KBM-7 (cell line): Measurements from ENCODE around the gene TMTC1.
"Not testable (repeated sequence)": the region's sequence is repeated elsewhere in the genome, so short reads cannot be mapped to it uniquely, and the experiment has no call there.

Experiments used
- DNase-seq: peaks from one replicate; pipeline ENCODE4 v3.0.0-alpha.2; 2015
- in situ Hi-C: fragments of 300-500 bp; cut with MboI; formaldehyde crosslinking; loops from 2 replicates; pipeline ENCODE4 v1.14.3; 2020; ENCODE audit warnings: low sequenced_read_pairs, low pct_unique_long_range_greater_than_20kb, mixed read lengths

The TMTC1 gene

GRCh38 chr12:29563071-29563470 lies 220.7 kb downstream of the TMTC1 start:
- in situ Hi-C loops, result loop anchor here (25.0 kb wide), 1 partner anchor 1274 kb away; no protein-coding TSS in a partner anchor
- DNase-seq, result no peak

GRCh38 chr12:29562110-29562804 lies 221.5 kb downstream of the TMTC1 start:
- no peak for DNase-seq
- in situ Hi-C loops, result loop anchor here (25.0 kb wide), 1 partner anchor 1275 kb away; no protein-coding TSS in a partner anchor

- no peak for DNase-seq
- in situ Hi-C loops, result loop anchor here (25.0 kb wide), 1 partner anchor 1276 kb away; no protein-coding TSS in a partner anchor
Observed at GRCh38 chr12:29561664-29562071, 222.1 kb downstream of the TMTC1 start.

DNA sequence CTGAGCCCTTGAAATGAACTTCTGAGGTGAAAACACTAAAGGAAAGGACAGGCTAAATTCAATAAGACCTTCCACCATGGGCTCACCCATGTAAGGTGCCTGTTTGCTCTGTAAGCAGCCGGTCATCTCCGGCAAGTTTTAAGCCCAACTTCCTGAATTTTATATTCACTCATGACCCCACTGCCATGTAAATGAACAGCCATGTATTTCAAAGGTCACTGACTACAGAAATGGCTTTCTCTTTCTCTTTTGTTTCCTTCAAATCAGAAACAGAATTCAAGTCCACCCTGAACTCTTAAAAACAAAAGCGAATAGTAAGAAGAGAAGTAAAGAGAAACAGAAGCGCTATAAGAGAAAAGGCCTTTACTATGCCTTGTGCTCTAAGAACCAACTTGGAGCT lies 224.5 kb downstream of the TMTC1 start:
- in situ Hi-C loops, result loop anchor here (25.0 kb wide), 1 partner anchor 1278 kb away; no protein-coding TSS in a partner anchor
- DNase-seq, result no peak

GRCh38 chr12:29556363-29556762 lies 227.4 kb downstream of the TMTC1 start:
- in situ Hi-C loops, result loop anchor here (25.0 kb wide), 1 partner anchor 1281 kb away; no protein-coding TSS in a partner anchor
- no peak for DNase-seq

DNA sequence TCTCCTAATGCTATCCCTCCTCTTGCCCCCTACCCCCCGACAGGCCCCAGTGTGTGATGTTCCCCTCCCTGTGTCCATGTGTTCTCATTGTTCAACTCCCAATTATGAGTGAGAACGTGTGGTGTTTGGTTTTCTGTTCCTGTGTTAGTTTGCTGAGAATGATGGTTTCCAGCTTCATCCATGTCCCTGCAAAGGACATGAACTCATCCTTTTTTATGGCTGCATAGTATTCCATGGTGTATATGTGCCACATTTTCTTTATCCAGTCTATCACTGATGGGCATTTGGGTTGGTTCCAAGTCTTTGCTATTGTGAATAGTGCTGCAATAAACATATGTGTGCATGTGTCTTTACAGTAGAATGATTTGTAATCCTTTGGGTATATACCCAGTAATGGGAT lies 228.3 kb downstream of the TMTC1 start:
- in situ Hi-C loops, result loop anchor here (25.0 kb wide), 1 partner anchor 1282 kb away; no protein-coding TSS in a partner anchor
- not testable (repeated sequence) for DNase-seq

DNA sequence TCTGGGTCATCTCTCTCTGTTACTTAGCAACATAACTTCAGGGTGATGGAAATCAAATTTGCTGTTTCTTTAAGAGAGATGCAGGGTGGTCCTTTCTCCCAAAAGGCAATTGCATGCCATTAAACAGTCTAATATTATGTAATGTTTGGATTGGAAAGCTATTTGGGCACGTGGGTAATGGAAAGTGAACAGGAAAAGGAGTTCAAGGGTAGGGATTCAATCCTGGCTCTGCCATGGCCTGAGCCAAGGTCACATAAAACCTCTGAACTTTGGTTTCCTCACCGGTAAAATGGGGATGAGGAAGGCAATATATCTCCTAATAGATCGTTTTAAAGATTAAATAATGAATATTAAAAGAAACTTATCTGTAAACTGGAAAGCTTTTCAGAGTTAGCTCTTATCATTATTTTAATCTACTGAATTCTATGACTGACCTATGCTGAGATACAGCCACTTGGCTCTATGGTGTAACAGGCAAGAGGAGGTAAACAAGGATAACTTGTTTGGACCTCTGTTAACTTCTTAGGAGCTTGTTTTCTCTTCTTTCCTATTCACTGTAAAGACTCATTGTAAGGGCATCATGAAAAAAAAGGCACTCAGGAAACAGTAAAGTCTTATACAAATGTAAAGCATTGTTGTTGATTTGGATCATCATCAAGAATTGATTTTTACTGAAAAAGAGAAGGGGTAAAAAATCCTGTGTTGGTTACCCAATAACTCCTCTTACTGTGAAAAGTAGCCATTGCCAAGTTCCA lies 230.6 kb downstream of the TMTC1 start:
- DNase-seq, result no peak
- in situ Hi-C loops, result loop anchor here (25.0 kb wide), 1 partner anchor 1284 kb away; no protein-coding TSS in a partner anchor

DNA sequence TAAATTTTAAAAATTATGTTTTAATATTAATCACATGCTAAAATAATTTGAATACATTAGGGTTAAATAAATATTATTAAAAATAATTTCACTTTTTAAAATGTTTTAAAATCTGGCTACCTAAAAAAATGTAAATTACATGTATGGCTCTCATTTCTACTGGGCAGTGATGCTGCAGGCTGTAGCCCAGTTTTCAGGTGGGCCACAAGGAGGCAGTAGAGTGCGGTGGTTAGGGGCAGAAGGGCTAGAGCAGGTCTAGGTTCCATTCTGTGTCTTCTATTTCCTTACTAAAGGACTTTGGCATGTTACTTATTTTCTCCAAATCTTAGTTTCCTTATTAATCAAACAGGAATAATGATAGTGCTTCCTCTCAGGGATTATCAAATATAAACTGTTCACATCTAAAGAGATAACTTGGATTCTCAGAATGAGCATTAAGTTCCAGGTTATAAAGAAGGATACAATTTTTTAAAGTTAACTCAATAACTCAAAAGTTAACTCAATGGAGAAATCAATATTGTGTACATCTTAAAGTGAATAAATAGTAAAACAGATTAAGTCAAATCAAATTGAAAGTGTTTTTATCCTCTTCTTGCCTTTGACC lies 231.3 kb downstream of the TMTC1 start:
- in situ Hi-C loops, result loop anchor here (25.0 kb wide), 1 partner anchor 1285 kb away; no protein-coding TSS in a partner anchor
- peak; percentile 60 for DNase-seq

- in situ Hi-C loops, result loop anchor here (25.0 kb wide), 1 partner anchor 1285 kb away; no protein-coding TSS in a partner anchor
Observed at GRCh38 chr12:29551812-29552211, 231.9 kb downstream of the TMTC1 start.

DNA sequence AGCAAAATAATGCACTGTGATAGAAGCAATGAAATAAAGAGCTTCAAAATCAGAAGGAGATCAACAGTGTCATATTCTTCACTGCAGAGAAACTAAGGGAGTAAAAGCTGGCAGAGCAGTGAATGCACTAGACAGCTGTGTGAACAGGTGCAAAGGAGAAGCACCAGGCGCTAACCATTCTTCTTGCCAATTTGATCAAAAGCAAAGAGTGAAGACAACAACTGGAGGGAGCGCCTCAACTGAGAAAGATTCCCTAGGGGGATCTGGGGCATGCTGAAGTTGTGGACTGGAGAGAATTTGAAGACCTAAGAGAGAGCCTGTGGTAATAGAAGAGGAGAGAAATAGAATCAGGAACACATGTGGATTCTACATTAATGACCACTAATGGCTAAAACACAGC lies 235.9 kb downstream of the TMTC1 start:
- DNase-seq, result no peak
- in situ Hi-C loops, result no loop called here

More at GRCh38 chr12:29551812-29552211, 231.9 kb downstream of the TMTC1 start:
- no peak for DNase-seq

DNA sequence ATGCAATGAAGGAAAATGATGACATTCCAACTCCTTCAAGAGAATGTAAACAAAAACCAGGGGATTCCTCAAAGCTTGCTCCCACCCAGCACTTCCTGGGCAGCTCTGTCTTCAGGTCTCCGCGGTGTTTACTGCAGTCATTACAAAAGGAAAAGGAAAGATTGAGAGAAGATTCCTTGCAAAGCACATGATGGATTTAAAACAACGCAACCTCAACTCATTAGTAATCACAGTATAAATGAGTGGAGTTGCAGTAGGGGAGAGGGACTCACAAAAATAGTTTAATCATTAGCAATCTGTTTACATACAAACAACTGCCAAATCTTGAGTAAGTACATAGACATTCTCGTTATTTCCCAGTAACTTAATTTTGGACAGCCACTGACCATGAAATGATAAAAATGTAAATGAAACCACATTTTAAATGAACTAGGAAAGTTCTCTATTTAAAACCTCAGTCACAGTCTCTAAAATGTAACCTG lies 236.6 kb downstream of the TMTC1 start:
- DNase-seq, result no peak

DNA sequence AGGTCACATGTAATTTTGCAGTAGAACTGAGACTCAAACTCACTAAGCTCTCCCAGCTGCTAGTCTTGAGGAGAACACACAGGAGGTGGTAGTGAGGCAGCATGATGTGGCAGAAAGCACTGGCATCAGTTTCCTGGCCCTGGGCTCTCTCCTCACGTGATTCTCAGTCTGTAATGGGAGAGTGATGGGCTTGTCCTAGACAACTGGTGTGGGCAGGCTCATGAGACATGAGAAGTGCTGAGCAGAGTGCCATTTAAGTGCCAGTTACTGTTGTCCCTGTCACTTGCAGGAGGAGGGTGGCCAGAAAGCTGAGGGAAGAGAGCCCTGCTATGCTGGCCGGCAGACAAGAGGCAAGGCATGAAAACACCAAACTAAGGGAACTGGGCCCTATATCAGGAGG lies 237.7 kb downstream of the TMTC1 start:
- in situ Hi-C loops, result no loop called here

More for the DNA sequence above, 236.6 kb downstream of the TMTC1 start:
- in situ Hi-C loops, result no loop called here

DNA sequence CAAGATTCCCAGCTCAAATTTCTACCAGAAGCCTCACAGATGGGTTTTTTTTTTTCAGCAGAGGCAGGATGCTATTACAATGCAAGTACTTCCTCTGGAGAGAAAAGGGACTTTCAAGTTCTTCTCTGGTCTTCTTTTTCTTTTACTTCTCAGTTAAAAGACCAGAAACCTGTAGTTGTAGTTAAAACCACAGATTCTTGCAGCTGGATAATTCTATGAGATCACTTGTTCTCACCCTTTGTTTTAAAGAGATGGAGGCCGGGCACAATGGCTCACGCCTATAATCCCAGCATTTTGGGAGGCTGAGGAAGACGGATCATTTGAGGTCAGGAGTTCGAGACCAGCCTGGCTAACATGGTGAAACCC lies 238.7 kb downstream of the TMTC1 start:
- in situ Hi-C loops, result no loop called here
- no peak for DNase-seq

More for the DNA sequence above, 237.7 kb downstream of the TMTC1 start:
- DNase-seq, result no peak

GRCh38 chr12:29544428-29545101 lies 239.2 kb downstream of the TMTC1 start:
- in situ Hi-C loops, result no loop called here
- DNase-seq, result no peak

DNA sequence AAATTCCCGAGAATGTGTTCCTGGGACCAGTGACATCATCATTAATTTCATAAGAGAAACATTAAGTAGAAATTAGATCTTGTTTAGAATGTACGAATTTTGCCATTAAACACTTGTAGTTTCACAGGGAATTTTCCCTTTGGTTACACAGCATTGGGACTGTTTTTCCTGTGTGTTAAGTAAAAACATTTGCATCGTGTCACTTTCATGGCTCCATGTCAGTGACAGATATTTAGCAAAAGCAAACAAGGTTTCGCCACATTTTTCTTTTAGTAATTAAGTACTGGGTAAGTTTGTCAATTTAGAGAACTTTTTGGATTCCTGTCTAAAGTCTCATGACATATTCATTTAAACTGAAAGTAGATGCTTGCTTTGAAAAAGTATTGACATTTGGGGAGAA lies 240.7 kb downstream of the TMTC1 start:
- no peak for DNase-seq
- in situ Hi-C loops, result no loop called here

GRCh38 chr12:29537298-29537697 lies 246.4 kb downstream of the TMTC1 start:
- DNase-seq, result no peak
- in situ Hi-C loops, result no loop called here

DNA sequence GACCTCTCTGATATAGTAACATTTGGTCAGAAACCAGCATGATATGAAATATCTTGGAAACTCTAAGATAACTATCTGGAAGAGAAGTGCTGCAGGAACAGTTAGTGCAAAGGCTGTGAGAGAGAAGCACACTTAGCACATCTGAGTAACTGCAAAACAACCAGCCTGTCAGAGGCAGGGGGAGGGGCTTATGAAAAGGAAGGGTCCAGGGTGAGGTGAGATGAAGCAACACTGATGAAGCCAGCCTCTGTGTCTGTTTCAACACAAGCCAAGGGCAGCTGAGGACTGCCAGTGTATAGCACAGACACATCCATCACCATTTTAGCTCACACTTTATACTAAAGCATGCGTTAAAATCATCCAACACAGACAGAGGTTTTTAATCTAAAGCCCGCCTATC lies 248.8 kb downstream of the TMTC1 start:
- in situ Hi-C loops, result no loop called here
- DNase-seq, result no peak

- no peak for DNase-seq
- in situ Hi-C loops, result no loop called here
Observed at GRCh38 chr12:29533815-29534489, 249.8 kb downstream of the TMTC1 start.
